Endothelial cell of umbilical vein (primary cell): Measurements from ENCODE around the gene NUP50. TPM values are rescaled to one million over a fixed set of nuclear protein-coding genes. Genes with fewer than 3 reads are reported as not detected.

Experiments
- BruUV-seq: library from RNA; stranded (reverse); fragments of 400-500 nt; replicated peaks from 2 replicates; lab custom pipeline; 2021; lab: Mats Ljungman, UMichigan
- CTCF ChIA-PET: fragments of 300-600, 350-600 bp; sonication (Branson Sonifier 250); formaldehyde crosslinking; loops from one replicate; lab custom pipeline; 2021; ENCODE audit warnings: antibody characterized with exemption, inconsistent platforms; lab: Charles Lee
- POLR2A ChIA-PET: fragments of 300-600, 350-600 bp; sonication (Branson Sonifier 250); formaldehyde crosslinking; loops from one replicate; lab custom pipeline; 2021; ENCODE audit warnings: antibody characterized with exemption, inconsistent platforms; lab: Charles Lee
- DNase-seq: peaks from one replicate; pipeline ENCODE4 v3.0.0-alpha.2; 2011; ENCODE audit warnings: low read depth, low spot score
- FAIRE-seq: peaks from 2 replicates; lab custom pipeline; 2011; peaks lifted over from hg19 to GRCh38; lab: Jason Lieb, UNC
- H2AFZ ChIP-seq: 2 replicates; pipeline ENCODE4 v1.6.0; 2012; ENCODE audit warnings: low read depth, low read length, control low read depth, inconsistent platforms
- H3K27ac ChIP-seq: 2 replicates; pipeline ENCODE4 v1.5.1; 2011; ENCODE audit warnings: low read depth, mild to moderate bottlenecking, control low read depth, low read length, moderate library complexity; ENCODE audit not compliant: insufficient read depth
- H3K27me3 ChIP-seq, 2 experiments: 2 replicates each; pipeline versions ENCODE4 v1.6.0 to v1.6.1; 2011; ENCODE audit warnings: low read length in 2 of 2, mixed read lengths in 1 of 2; ENCODE audit not compliant: control insufficient read depth in 2 of 2, insufficient read depth in 2 of 2
- H3K36me3 ChIP-seq, 2 experiments: 2 replicates in 1 of 2; 3 replicates in 1 of 2; pipeline ENCODE4 v1.5.1; 2011; ENCODE audit warnings: low read length in 2 of 2, mild to moderate bottlenecking in 1 of 2, moderate library complexity in 1 of 2; ENCODE audit not compliant: control insufficient read depth in 2 of 2, insufficient read depth in 2 of 2; ENCODE audit errors: extremely low read depth in 1 of 2
- H3K4me1 ChIP-seq: 3 replicates; pipeline ENCODE4 v1.5.1; 2011; ENCODE audit warnings: mild to moderate bottlenecking, low read length; ENCODE audit not compliant: control insufficient read depth, insufficient read depth; ENCODE audit errors: extremely low read depth
- H3K4me2 ChIP-seq: 2 replicates; pipeline ENCODE4 v1.6.1; 2011; ENCODE audit warnings: low read length, control low read depth, mixed read lengths; ENCODE audit not compliant: insufficient read depth
- H3K4me3 ChIP-seq, 3 experiments: fragments of 200-600 bp in 1 of 3; sonication (generic), shearing (Covaris generic) in 1 of 3; replicated peaks in 1 of 3; 2 replicates each; pipeline ENCODE4 v1.5.1; 2011 to 2016; ENCODE audit warnings: control low read depth in 3 of 3, low read length in 3 of 3, mild to moderate bottlenecking in 2 of 3, inconsistent platforms in 1 of 3, low read depth in 1 of 3, moderate library complexity in 1 of 3; ENCODE audit not compliant: insufficient read depth in 1 of 3
- H3K79me2 ChIP-seq: 2 replicates; pipeline ENCODE4 v1.6.0; 2012; ENCODE audit warnings: low read length, inconsistent platforms; ENCODE audit not compliant: control insufficient read depth, insufficient read depth
- H3K9ac ChIP-seq: replicated peaks from 2 replicates; pipeline ENCODE3; 2011; ENCODE audit warnings: low read length, control low read depth; ENCODE audit not compliant: insufficient read depth; ENCODE audit errors: extremely low read depth
- H3K9me1 ChIP-seq: replicated peaks from 3 replicates; pipeline ENCODE4 v1.6.0; 2011; ENCODE audit warnings: mild to moderate bottlenecking, low read length; ENCODE audit not compliant: control insufficient read depth, insufficient read depth; ENCODE audit errors: extremely low read depth
- H3K9me3 ChIP-seq: replicated peaks from 2 replicates; pipeline ENCODE4 v1.5.1; 2012; ENCODE audit warnings: low read length, inconsistent platforms; ENCODE audit not compliant: control insufficient read depth, insufficient read depth
- H4K20me1 ChIP-seq: replicated peaks from 2 replicates; pipeline ENCODE3; 2011; ENCODE audit warnings: mild to moderate bottlenecking, low read length; ENCODE audit not compliant: control insufficient read depth, insufficient read depth; ENCODE audit errors: extremely low read depth
- EZH2 ChIP-seq: IDR thresholded peaks from 2 replicates; pipeline ENCODE4 v1.6.1; 2012; ENCODE audit warnings: borderline replicate concordance, low read depth, mild to moderate bottlenecking, moderate library complexity, low read length, inconsistent platforms; ENCODE audit not compliant: severe bottlenecking
- FOS ChIP-seq: IDR thresholded peaks from 2 replicates; pipeline ENCODE4 v1.6.1; 2011; ENCODE audit warnings: mild to moderate bottlenecking, low read length, moderate library complexity, borderline replicate concordance; ENCODE audit not compliant: insufficient read depth
- GATA2 ChIP-seq: IDR thresholded peaks from 2 replicates; pipeline ENCODE4 v1.7.0; 2011; ENCODE audit warnings: low read depth, mild to moderate bottlenecking, moderate library complexity, mixed read lengths, low read length; ENCODE audit not compliant: insufficient read length, insufficient read depth
- JUN ChIP-seq: IDR thresholded peaks from 2 replicates; pipeline ENCODE4 v1.6.1; 2011; ENCODE audit warnings: borderline replicate concordance, low read depth; ENCODE audit not compliant: insufficient read length, insufficient read depth
- MAX ChIP-seq: IDR thresholded peaks from 2 replicates; pipeline ENCODE4 v1.6.1; 2011; ENCODE audit not compliant: insufficient read depth, insufficient read length
- MYC ChIP-seq: IDR thresholded peaks from one replicate; pipeline ENCODE4 v1.6.1; 2011; ENCODE audit warnings: mild to moderate bottlenecking, low read depth, low read length
- POLR2A ChIP-seq: IDR thresholded peaks from 2 replicates; pipeline ENCODE4 v1.6.1; 2012; ENCODE audit warnings: low read depth, mild to moderate bottlenecking, control low read depth, low read length
- POLR2AphosphoS5 ChIP-seq: IDR thresholded peaks from 2 replicates; pipeline ENCODE4 v1.6.1; 2012; ENCODE audit warnings: low read depth, mild to moderate bottlenecking, control low read depth, low read length, moderate library complexity; ENCODE audit not compliant: insufficient read depth
- dilution Hi-C: fragments of 300-500 bp; cut with MboI; formaldehyde crosslinking; loops from one replicate; pipeline ENCODE4 v1.15.0; 2019; ENCODE audit warnings: low sequenced_read_pairs; ENCODE audit not compliant: extremely low pct_ligation_motif_present
- intact Hi-C: fragments of 100-400 bp; cut with micrococcal nuclease; formaldehyde crosslinking; loops from one replicate; pipeline ENCODE4 v1.10.0; 2022
- polyA plus RNA-seq, 4 experiments: library from polyadenylated mRNA; depleted of rRNA in 3 of 4; stranded (reverse) in 3 of 4; unstranded in 1 of 4; fragments of >200 nt; gene quantifications; 2 replicates each; pipeline versions ENCODE4 v1.2.1 to v1.2.3, GENCODE V29; 2011 to 2012; ENCODE audit warnings: missing spikeins in 1 of 4
- total RNA-seq: library from RNA; stranded (reverse); gene quantifications from 2 replicates; pipeline ENCODE4 v1.2.3, GENCODE V29; 2021
- TF ChIP-seq, protein P1 (sequence below), 2 donors: IDR thresholded peaks; 1 replicate in 1 of 2; 2 replicates in 1 of 2; pipeline ENCODE4 v1.5.1; 2011; ENCODE audit warnings: low read length in 2 of 2, mild to moderate bottlenecking in 2 of 2, moderate library complexity in 2 of 2, control low read depth in 1 of 2, inconsistent platforms in 1 of 2, low read depth in 1 of 2; ENCODE audit not compliant: insufficient read depth in 1 of 2; ENCODE audit errors: extremely low read depth in 1 of 2

The NUP50 gene
- total and polyA plus RNA-seq, 2 donors (not counting 3 experiments of a cell fraction or from before 2014, with no cell fraction given), result 12.4 to 90.9 TPM

GRCh38 chr22:45210174-45210573 is 46.4 kb downstream of the NUP50 start:
- intact Hi-C loops (no loop called here), dilution Hi-C loops (no loop called here)
- Histone ChIP-seq H2AFZ (no peak overlapping the region), H4K20me1 (no peaks in the 10 kb centered on the region), H3K9ac (no peak overlapping the region), H3K4me1 (peaks cover 12% of the 10 kb centered on the region), H3K4me3 (no peak overlapping the region), H3K4me2 (no peak overlapping the region), H3K79me2 (no peaks in the 10 kb centered on the region), H3K9me3 (no peaks in the 10 kb centered on the region), H3K9me1 (no peaks in the 10 kb centered on the region), H3K36me3 (peaks cover 0 to 4% of the 10 kb centered on the region in 2 experiments), H3K27me3 (no peaks in the 10 kb centered on the region), H3K27ac (no peak overlapping the region)
- DNase-seq (no peak), FAIRE-seq (no peak)
- no TSS peak for BruUV-seq
- ChIA-PET CTCF (interaction anchor here (0.7 to 2.3 kb wide), 6 partner anchors 10 to 45 kb away, joined by 3 to 22 read pairs (median 4); no protein-coding TSS in a partner anchor), POLR2A (no interaction called here)
- no peak for TF ChIP-seq POLR2A
- TF ChIP-seq, protein P1, sequence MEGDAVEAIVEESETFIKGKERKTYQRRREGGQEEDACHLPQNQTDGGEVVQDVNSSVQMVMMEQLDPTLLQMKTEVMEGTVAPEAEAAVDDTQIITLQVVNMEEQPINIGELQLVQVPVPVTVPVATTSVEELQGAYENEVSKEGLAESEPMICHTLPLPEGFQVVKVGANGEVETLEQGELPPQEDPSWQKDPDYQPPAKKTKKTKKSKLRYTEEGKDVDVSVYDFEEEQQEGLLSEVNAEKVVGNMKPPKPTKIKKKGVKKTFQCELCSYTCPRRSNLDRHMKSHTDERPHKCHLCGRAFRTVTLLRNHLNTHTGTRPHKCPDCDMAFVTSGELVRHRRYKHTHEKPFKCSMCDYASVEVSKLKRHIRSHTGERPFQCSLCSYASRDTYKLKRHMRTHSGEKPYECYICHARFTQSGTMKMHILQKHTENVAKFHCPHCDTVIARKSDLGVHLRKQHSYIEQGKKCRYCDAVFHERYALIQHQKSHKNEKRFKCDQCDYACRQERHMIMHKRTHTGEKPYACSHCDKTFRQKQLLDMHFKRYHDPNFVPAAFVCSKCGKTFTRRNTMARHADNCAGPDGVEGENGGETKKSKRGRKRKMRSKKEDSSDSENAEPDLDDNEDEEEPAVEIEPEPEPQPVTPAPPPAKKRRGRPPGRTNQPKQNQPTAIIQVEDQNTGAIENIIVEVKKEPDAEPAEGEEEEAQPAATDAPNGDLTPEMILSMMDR (IDR thresholded peaks at IDR 0.05; ENCODE audit: extremely low read depth in 1 of 2, insufficient read depth in 1 of 2, low read depth in 1 of 2, low read length in 2 of 2), result no peak
- no peak for TF ChIP-seq EZH2
- TF ChIP-seq FOS, result no peak
- no peak for TF ChIP-seq GATA2
- TF ChIP-seq MAX, result no peak
- TF ChIP-seq POLR2AphosphoS5, result no peak
- TF ChIP-seq MYC, result no peak
- no peak for TF ChIP-seq JUN
